IMR-90 (cell line): Measurements from ENCODE around the gene IL17RE.

Experiments
- BHLHE40 ChIP-seq: fragments of 150-350 bp; IDR thresholded peaks from 2 replicates; pipeline ENCODE4 v1.6.1; 2016; ENCODE audit warnings: mild to moderate bottlenecking, low read depth, low read length
- CTCF ChIP-seq: conservative IDR thresholded peaks from 2 replicates; pipeline ENCODE4 v1.5.1; 2012; ENCODE audit warnings: mild to moderate bottlenecking, low read depth, low read length, improper control_type of control experiment
- MAFK ChIP-seq: IDR thresholded peaks from 2 replicates; pipeline ENCODE4 v1.6.1; 2012; ENCODE audit warnings: low read depth, low read length, improper control_type of control experiment
- POLR2A ChIP-seq: IDR thresholded peaks from 2 replicates; pipeline ENCODE4 v1.6.1; 2012; ENCODE audit warnings: mild to moderate bottlenecking, low read depth, low read length
- RAD21 ChIP-seq: IDR thresholded peaks from 2 replicates; pipeline ENCODE4 v1.6.1; 2012; ENCODE audit warnings: low read length, improper control_type of control experiment

GRCh38 chr3:9869955-9870354 lies 32.7 kb upstream of the IL17RE start:
- TF ChIP-seq CTCF (no peak), POLR2A (no peak), RAD21 (no peak), MAFK (no peak), BHLHE40 (no peak)
